Neural cell (in vitro differentiated cells): ENCODE results near the gene PTN.

Experiments
- CTCF ChIP-seq: fragments of 450-650 bp; IDR thresholded peaks from 2 replicates; pipeline ENCODE4 v1.5.1; 2014; ENCODE audit warnings: antibody characterized with exemption, mild to moderate bottlenecking, moderate library complexity; ENCODE audit not compliant: poor library complexity, severe bottlenecking
- EP300 ChIP-seq: fragments of 450-650 bp; conservative IDR thresholded peaks from 2 replicates; pipeline ENCODE4 v1.6.1; 2014; ENCODE audit warnings: antibody characterized with exemption, mild to moderate bottlenecking, moderate library complexity; ENCODE audit not compliant: poor library complexity, severe bottlenecking

- TF ChIP-seq CTCF (no peak), EP300 (no peak)
Observed at GRCh38 chr7:137305901-137306621, 37.5 kb downstream of the PTN start.
